Stimulated activated CD4-positive, alpha-beta T cell treated with anti-CD3 and anti-CD28 coated beads, TNF-alpha, amount 100 ng/mL, for 24 hours (primary cell): ENCODE data around the gene C1QB.
"Not testable (repeated sequence)": the region's sequence is repeated elsewhere in the genome, so short reads cannot be mapped to it uniquely, and the experiment has no call there.

Experiments
- DNase-seq, 3 experiments: peaks; one replicate each; pipeline ENCODE4 v3.0.0-alpha.2; 2020; ENCODE audit warnings: low read depth in 3 of 3

The C1QB gene

DNA sequence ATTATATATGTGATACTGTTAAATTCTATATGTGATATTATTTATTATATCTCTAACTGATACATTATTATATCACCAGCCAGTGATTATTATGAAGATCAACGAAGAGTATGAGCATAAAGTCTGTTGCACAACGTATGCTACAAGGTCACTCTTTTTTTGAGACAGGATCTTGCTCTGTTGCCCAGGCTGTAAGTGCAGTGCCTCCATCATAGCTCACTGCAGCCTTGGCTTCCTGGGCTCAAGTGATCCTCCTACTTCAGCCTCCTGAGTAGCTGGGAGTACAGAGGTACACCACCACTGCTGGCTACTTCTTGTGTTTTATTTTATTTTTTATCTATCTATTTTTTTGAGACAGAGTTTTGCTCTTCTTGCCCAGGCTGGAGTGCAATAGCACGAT, 43.6 kb downstream of the C1QB start:
- DNase-seq: no peak

DNA sequence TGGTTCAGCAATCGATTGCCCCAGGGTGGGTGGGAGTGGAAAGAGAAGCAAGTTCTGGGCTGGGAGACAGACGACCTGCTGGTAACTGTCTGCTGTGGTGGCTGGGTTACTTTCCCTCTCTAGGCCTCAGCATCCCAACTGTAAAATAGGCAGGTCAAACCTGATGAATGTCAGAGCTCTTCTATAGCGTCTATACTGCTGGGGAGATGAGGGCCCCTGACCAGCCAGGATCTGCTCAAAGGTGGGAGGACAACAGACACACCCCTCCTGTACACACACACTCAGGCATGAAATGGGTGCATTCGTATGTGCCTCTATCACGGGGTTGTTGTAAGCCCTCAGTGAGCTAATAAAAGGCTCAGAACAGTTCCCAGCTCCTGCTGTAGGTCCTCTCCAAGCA, 44.9 kb downstream of the C1QB start:
- DNase-seq: no peak

GRCh38 chr1:22699681-22700520, 46.9 kb downstream of the C1QB start:
- no peak for DNase-seq

GRCh38 chr1:22702296-22703085, 49.5 kb downstream of the C1QB start:
- DNase-seq: no peak

DNA sequence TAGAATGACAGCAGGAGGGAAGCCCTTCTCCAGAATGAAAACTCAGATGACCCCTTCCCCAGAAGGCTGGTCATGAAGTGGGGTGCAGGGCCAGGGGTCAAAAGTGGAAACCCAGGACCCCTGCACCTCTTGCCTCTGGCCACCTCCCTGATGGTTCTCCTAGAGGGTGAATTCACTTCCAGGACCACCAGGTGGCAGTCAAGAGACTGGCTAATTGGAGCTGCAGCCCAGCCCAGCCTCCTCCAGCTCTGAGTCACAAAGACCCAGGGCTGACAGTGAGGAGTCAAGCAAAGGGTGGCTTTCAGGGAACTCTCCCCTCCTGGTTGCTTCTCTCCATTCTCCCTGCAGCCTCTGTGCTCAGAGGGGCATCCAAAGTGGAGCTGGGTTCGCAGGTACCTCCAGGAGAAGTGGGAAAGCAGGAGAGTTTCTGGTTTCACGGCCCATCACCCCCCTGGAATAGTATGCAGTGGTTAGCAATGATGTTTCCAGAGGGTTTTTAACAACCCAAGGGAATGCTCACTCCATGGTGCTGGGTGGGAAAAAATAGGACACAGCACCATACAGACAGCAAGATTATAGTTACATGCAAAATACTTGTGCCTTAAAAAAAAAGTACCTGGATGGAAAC, 51.5 kb downstream of the C1QB start:
- DNase-seq: peak; percentile 64 to 78 (median 76)

GRCh38 chr1:22705586-22705985, 52.5 kb downstream of the C1QB start:
- DNase-seq: no peak

DNA sequence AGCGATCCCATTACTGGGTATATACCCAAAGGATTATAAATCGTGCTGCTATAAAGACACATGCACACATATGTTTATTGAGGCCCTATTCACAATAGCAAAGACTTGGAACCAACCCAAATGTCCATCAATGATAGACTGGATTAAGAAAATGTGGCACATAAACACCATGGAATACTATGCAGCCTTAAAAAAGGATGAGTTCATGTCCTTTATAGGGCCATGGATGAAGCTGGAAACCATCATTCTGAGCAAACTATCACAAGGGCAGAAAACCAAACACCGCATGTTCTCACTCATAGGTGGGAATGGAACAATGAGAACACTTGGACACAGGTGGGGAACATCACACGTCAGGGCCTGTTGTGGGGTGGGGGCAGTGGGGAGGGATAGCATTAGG, 53.1 kb downstream of the C1QB start:
- not testable (repeated sequence) for DNase-seq

- DNase-seq: no peak
These were observed 55.7 kb downstream of the C1QB start for GRCh38 chr1:22708777-22709176.

GRCh38 chr1:22709227-22709626, 56.2 kb downstream of the C1QB start:
- no peak for DNase-seq

DNA sequence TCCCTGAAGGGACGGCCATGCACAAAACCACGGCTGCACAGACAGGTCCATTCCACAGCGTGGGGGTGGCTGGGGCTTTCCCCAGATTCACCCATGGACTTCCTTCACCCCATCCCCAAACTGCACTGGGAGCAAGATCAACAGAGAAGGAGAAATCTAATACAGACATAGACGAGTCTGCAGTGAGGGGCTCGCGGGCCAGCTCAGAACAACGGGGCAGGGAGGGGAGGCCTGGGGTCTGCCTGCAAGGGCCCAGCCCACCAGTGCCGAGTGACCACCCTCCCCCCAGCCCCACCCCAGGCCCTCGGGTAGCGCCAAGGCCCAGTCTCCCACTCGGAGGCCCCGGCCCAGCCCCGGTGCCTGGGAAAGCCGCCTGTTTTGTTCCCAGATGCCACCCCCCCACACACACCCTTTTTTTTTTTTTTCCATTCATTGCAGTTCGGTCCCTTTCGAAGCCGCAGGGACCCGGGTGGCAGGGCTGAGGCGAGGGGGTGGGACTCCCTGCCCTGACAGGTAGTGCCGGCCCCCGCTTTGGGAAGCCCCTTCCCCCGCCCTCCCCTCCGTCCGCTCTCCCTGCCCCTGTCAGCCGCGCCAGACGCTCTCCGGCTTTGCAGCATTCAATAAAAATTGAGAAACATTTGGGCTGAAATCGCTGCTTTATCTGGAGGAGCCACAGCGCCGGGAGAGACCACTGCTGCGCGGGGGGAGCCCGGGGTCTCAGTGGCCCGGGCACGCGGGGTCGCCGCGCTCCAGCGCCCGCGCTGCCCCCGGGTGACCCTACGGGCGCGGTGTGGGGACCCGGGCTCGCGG, 57.1 kb downstream of the C1QB start:
- DNase-seq: peak in 2 of 3 experiments; percentile 6 to 31

GRCh38 chr1:22710701-22711049, 57.6 kb downstream of the C1QB start, which contains the start of gene EPHB2:
Gene EPHB2 (plus strand): TSS chr1:22710839. CDS start chr1:22710983, 144 bp downstream.
- peak in 2 of 3 experiments; percentile 5 to 28 for DNase-seq

DNA sequence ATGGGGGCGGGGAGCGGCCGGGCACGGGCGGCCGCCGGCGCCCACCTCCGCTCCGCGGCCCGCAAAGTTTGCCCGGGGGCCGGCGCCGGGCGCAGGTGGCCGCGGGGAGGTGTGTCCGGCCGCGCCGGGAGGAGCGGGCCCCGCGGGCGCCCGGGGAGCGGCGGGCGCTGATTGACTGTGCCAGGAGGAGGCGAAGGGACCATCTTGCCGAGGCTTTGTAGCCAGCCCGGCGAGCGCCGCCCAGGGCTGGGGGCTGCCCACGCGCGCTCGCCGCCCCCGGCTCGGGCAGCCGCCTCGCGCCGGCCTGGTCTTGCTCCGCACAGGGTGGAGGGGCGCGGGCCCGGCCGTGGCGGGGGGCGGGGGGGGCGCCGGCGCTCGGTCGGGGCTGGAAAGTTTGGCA, 58.0 kb downstream of the C1QB start:
- DNase-seq: no peak
